Right hindlimb (tissue), 1 donor: ENCODE measurements around the gene PLA2G3.
A peak's percentile ranks its signal among the peaks of the same experiment; 100 is the strongest.
"Not testable (repeated sequence)": the region's sequence is repeated elsewhere in the genome, so short reads cannot be mapped to it uniquely, and the experiment has no call there.

ENCODE experiments used
- DNase-seq: peaks from one replicate; pipeline ENCODE4 v3.0.0-alpha.2; 2018

Gene PLA2G3

DNA sequence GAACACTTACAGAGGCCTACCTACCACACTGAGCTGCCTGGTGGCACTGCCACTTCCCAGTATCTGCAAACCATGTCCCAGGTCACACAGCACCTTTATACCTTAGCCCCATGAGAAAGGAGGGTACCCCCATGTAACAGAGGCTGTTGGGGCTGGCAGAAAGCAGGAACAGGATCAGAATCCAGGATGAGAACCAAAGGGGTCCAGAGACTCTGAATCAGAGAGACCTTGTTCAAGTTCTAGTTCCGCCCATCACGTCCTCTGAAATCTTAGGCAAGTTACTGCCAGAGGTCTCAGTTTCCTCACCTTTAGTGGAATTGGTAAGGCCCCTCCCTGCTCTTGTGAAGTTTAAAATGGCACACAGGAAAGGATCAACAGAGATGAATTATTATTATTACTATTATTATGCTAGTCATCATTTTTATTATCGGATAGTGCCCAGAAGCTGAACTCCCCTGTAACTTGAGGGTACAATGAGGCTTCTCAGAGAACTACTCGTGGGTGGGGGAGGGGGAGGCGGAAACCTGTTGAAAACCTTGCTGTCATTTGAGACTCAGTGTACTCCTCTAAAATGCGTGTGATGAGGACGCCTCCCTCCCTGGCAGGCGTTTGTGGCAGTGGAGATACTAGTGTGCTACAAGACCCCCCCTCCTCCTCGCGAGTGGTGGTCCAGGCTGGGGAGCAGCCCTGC lies 42.2 kb downstream of the PLA2G3 start:
- peak; percentile 8 for DNase-seq

GRCh38 chr22:31097539-31097938 lies 42.8 kb downstream of the PLA2G3 start:
- DNase-seq = not testable (repeated sequence)

- DNase-seq = peak; percentile 27
These were observed 43.5 kb downstream of the PLA2G3 start for GRCh38 chr22:31096657-31097279.

- DNase-seq = no peak
These were observed 44.6 kb downstream of the PLA2G3 start for GRCh38 chr22:31095637-31096249.

GRCh38 chr22:31094741-31095140 lies 45.6 kb downstream of the PLA2G3 start:
- DNase-seq = no peak

DNA sequence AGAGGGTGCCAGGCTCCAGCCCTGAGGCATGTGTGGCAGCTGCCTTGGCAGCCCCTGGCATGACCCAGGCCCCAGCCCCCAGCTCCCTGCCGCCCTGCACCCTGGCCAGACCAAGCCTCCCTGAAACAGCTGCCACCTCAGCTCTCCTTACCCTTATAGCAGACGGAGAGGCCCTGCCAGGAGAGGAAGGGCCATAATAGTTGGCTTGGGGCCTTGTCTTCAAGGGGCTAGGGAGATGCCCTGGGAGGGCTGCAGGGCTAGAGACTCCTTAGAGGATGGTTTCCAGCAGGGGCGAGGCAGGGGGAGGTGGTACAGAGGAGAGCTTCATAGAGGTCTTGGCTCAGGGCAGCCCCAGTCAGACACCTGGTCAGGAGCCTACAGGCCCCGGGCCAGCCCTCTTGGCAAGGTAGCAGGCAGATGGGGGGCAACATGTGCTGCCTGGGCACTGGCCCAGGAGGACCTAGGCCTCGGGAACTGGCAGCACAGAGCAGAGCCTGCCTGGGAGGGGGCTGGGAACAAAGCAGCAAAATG lies 46.2 kb downstream of the PLA2G3 start:
- peak; percentile 66 for DNase-seq

DNA sequence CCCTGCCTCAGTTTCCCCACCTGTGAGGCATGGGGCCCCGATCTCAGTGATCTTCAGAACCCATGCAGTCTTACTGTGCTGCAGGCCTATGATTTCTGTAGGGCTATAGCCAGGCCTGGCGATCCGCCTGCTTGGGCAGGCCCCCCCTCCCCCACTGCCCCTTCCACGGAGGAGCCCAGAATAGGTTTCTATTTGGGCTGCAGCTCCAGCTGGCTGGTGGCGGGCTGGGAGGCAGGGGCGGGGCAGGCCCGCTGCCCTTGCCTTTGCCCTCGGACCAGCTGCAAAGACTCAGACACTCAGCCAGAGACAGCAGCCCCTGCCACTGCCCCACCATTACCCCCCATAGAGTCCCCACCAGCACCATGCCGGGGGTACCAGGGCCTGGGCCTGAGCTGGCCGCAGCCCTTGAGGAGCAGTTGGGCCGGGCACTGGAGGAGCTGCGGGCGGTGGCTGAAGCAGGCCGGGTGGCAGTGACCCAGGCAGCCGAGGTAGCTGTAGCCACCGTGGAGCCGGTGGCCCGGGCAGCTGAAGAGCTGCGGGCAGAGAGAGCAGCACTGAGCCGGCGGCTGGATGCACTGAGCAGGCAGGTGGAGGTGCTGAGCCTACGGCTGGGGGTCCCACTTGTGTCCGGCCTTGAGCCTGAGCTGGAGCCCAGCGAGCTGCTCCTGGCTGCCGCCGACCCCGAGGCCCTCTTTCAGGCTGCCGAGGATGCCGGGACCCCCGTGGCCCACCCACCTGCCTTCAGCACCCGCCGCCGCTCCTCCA lies 47.0 kb downstream of the PLA2G3 start:
- peak; percentile 78 for DNase-seq

DNA sequence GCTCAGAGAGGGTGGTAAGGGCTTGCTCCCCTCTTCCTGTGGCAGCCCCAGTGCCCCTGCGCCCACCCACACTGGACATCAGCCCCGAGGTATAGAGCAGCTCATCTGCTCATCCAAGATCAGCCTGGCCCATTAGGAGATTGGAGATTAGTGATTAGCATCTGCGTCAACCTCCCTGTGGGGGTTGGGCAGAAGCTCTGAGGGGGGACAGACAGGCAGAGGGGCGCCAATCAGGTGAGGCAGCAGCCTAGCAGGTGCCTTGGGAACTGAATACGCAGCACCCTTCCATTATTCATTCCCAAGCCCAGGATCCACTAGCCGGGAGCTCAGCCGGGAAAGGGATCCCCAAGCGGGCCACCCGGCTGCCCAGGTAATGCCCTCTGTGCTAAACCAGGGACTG lies 48.1 kb downstream of the PLA2G3 start:
- DNase-seq = peak; percentile 9

DNA sequence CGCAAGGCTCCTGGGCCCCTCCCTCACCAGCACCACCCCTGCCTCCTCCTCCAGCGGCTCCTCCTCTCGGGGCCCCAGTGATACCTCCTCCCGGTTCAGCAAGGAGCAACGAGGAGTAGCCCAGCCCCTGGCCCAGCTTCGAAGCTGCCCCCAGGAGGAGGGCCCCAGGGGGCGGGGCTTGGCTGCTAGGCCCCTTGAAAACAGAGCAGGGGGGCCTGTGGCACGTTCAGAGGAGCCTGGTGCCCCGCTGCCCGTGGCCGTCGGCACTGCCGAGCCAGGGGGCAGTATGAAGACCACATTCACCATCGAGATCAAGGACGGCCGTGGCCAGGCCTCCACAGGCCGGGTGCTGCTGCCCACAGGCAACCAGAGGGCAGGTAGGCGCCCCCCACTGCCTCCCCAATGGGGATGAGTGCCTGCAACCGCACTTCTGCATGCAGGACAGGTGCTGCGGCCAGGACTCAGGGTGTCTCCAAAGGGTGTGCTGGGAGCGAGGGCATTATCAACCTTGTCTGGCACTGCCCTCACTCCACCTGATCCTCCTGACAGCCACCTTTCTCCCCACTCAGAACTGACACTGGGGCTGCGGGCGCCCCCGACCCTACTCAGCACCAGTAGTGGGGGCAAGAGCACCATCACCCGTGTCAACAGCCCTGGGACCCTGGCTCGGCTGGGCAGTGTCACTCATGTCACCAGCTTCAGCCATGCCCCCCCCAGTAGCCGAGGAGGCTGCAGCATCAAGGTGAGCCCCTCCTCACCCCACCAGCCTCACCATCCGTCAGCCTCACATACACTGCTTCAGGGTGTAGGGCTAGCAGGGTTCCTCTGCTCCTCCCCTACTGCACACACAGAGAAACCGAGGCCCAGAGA lies 49.0 kb downstream of the PLA2G3 start:
- peak; percentile 31 for DNase-seq

- peak; percentile 18 for DNase-seq
These were observed 49.9 kb downstream of the PLA2G3 start for GRCh38 chr22:31090217-31091085.

DNA sequence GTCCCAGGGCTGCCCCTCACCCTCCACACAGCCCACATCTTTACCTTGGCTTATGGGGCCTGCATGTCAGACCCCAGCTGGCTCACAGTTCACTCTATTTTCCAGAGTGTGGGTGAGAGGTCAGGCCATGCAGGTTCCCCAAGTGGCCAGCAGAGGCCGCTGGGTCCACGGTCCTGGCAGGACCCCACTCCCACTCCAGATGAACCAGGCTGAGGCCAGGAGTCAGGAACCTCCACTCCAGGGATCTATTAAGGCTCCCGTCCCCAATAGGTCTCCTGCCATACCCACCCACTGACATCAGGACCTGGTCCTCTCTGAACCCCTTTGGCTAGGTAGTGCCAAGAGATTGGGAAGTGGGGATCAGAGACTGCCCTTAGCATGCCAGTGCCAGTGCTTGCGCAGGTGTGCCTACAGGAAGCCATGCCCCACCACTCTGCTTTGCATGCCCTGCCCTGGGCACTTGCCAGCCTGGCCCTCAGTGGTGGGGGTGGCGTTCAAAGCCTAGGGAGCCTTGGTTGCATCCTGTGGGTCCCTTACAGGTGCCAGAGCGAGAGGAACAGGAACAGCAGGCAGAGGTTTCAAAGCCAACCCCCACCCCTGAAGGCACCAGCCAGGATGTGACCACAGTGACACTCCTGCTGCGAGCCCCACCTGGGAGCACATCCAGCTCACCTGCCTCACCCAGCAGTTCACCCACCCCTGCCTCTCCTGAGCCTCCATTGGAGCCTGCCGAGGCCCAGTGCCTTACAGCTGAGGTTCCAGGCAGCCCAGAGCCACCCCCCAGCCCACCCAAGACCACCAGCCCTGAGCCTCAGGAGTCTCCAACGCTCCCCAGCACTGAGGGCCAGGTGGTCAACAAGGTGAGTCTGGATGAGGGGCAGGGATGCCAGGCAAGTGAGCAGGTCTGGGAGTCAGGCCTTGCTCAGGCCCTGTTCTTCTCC lies 50.9 kb downstream of the PLA2G3 start:
- DNase-seq = peak; percentile 55

- DNase-seq = peak; percentile 23
These were observed 51.9 kb downstream of the PLA2G3 start for GRCh38 chr22:31088233-31088986.

GRCh38 chr22:31087744-31088215 lies 52.5 kb downstream of the PLA2G3 start:
- DNase-seq = peak; percentile 18

GRCh38 chr22:31086703-31087330 lies 53.5 kb downstream of the PLA2G3 start:
- DNase-seq = no peak

GRCh38 chr22:31085928-31086327 lies 54.4 kb downstream of the PLA2G3 start:
- DNase-seq = no peak

GRCh38 chr22:31085493-31085824 lies 54.8 kb downstream of the PLA2G3 start:
- peak; percentile 58 for DNase-seq

- peak; percentile 92 for DNase-seq
These were observed 55.4 kb downstream of the PLA2G3 start for GRCh38 chr22:31084811-31085492.
